ENCODE results near the gene C3orf80. TPM values are rescaled to one million over a fixed set of nuclear protein-coding genes. Genes with fewer than 3 reads are reported as not detected.
A peak's percentile ranks its signal among the peaks of the same experiment; 100 is the strongest.

Gene C3orf80
- total RNA-seq, 1 experiment from 2014 or later, result 0.66 TPM

GRCh38 chr3:160210341-160210740 is 14.9 kb upstream of the C3orf80 start:
- Mint-ChIP-seq H3K4me3 (no peak overlapping the region), H3K9me3 (peaks cover 6% of the 10 kb centered on the region; the same call in 1 of the 2 replicates), H3K27me3 (ENCODE audit: low read depth) (no peaks in the 10 kb centered on the region), H3K27ac (no peak overlapping the region), H3K4me1 (peaks cover 11% of the 10 kb centered on the region), H3K36me3 (no peaks in the 10 kb centered on the region)
- TF ChIP-seq, protein P1, sequence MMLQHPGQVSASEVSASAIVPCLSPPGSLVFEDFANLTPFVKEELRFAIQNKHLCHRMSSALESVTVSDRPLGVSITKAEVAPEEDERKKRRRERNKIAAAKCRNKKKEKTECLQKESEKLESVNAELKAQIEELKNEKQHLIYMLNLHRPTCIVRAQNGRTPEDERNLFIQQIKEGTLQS (CRISPR knock-in tag; conservative IDR thresholded peaks at IDR 0.05), result no peak
- TF ChIP-seq E2F5 (CRISPR knock-in tag; IDR thresholded peaks at IDR 0.05) (no peak), FOXP1 (CRISPR knock-in tag; IDR thresholded peaks at IDR 0.05; ENCODE audit: borderline replicate concordance) (no peak), ATF2 (CRISPR knock-in tag; IDR thresholded peaks at IDR 0.05; ENCODE audit: borderline replicate concordance, low read depth) (no peak)
- TF ChIP-seq, protein P2, sequence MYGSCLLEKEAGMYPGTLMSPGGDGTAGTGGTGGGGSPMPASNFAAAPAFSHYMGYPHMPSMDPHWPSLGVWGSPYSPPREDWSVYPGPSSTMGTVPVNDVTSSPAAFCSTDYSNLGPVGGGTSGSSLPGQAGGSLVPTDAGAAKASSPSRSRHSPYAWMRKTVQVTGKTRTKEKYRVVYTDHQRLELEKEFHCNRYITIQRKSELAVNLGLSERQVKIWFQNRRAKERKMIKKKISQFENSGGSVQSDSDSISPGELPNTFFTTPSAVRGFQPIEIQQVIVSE (CRISPR knock-in tag; IDR thresholded peaks at IDR 0.05; ENCODE audit: borderline replicate concordance), result no peak
- CTCF ChIA-PET, result interaction anchor here (0.7 to 1.7 kb wide), 11 partner anchors 9 to 950 kb away, joined by 3 to 9 read pairs (median 4); partner anchors contain the start of gene C3orf80
- DNase-seq (ENCODE audit: low spot score) (no peak), ATAC-seq (no peak)
- POLR2A ChIA-PET, result no interaction called here

DNA sequence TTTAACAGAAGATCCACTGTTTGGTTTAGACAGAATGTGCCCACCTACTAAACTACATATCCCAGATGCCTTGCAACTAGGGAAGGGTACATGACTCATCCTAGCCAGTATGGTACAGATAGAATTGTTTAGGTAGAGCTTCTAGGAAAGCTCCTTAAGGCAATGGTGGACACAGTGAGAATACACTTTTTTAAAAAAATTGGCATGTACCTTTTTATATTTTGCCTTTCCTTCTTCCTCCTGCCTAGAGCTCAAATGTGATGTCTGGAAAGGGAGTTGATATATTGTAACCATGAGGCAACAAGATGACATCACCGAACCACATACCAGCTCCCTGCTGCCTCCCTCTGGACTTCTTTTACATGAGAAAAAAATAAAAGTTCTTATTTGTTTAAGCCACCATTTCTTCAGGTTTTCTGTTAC is 14.4 kb upstream of the C3orf80 start:
- no peak overlapping the region for H3K4me3 Mint-ChIP-seq
- peaks cover 11% of the 10 kb centered on the region for H3K4me1 Mint-ChIP-seq
- H3K9me3 Mint-ChIP-seq, result peaks cover 3% of the 10 kb centered on the region; the same call in 1 of the 2 replicates
- no peak for DNase-seq (ENCODE audit: low spot score)
- H3K27me3 Mint-ChIP-seq (ENCODE audit: low read depth), result no peaks in the 10 kb centered on the region
- POLR2A ChIA-PET, result no interaction called here
- no peak overlapping the region for H3K27ac Mint-ChIP-seq
- ATAC-seq, result peak; percentile 85
- CTCF ChIA-PET, result interaction anchor here (0.7 to 1.7 kb wide), 11 partner anchors 9 to 950 kb away, joined by 3 to 9 read pairs (median 4); partner anchors contain the start of gene C3orf80
- no peaks in the 10 kb centered on the region for H3K36me3 Mint-ChIP-seq
- TF ChIP-seq SMAD4 (CRISPR knock-in tag; IDR thresholded peaks at IDR 0.05) (no peak), ZNF121 (CRISPR knock-in tag; IDR thresholded peaks at IDR 0.05) (no peak), ATF1 (CRISPR knock-in tag; IDR thresholded peaks at IDR 0.05) (no peak), KAT7 (CRISPR knock-in tag; IDR thresholded peaks at IDR 0.05; ENCODE audit: borderline replicate concordance) (no peak), GTF2I (CRISPR knock-in tag; conservative IDR thresholded peaks at IDR 0.05) (no peak), GRHL2 (CRISPR knock-in tag; IDR thresholded peaks at IDR 0.05; ENCODE audit: insufficient replicate concordance, severe bottlenecking) (no peak), RELA (CRISPR knock-in tag; IDR thresholded peaks at IDR 0.05; ENCODE audit: borderline replicate concordance) (no peak), AFF4 (CRISPR knock-in tag; IDR thresholded peaks at IDR 0.05; ENCODE audit: borderline replicate concordance) (no peak), RORB (CRISPR knock-in tag; IDR thresholded peaks at IDR 0.05) (no peak), ZNF396 (CRISPR knock-in tag; IDR thresholded peaks at IDR 0.05; ENCODE audit: borderline replicate concordance) (no peak), NFE2L1 (CRISPR knock-in tag; IDR thresholded peaks at IDR 0.05) (no peak), MYBL2 (CRISPR knock-in tag; IDR thresholded peaks at IDR 0.05) (no peak), PREB (CRISPR knock-in tag; IDR thresholded peaks at IDR 0.05; ENCODE audit: borderline replicate concordance) (no peak), OVOL2 (CRISPR knock-in tag; IDR thresholded peaks at IDR 0.05; ENCODE audit: borderline replicate concordance) (no peak), ZNF263 (CRISPR knock-in tag; IDR thresholded peaks at IDR 0.05; ENCODE audit: low read depth) (no peak)
- TF ChIP-seq, protein P3, sequence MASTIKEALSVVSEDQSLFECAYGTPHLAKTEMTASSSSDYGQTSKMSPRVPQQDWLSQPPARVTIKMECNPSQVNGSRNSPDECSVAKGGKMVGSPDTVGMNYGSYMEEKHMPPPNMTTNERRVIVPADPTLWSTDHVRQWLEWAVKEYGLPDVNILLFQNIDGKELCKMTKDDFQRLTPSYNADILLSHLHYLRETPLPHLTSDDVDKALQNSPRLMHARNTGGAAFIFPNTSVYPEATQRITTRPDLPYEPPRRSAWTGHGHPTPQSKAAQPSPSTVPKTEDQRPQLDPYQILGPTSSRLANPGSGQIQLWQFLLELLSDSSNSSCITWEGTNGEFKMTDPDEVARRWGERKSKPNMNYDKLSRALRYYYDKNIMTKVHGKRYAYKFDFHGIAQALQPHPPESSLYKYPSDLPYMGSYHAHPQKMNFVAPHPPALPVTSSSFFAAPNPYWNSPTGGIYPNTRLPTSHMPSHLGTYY (CRISPR knock-in tag; IDR thresholded peaks at IDR 0.05), result no peak
- TF ChIP-seq, protein P4, sequence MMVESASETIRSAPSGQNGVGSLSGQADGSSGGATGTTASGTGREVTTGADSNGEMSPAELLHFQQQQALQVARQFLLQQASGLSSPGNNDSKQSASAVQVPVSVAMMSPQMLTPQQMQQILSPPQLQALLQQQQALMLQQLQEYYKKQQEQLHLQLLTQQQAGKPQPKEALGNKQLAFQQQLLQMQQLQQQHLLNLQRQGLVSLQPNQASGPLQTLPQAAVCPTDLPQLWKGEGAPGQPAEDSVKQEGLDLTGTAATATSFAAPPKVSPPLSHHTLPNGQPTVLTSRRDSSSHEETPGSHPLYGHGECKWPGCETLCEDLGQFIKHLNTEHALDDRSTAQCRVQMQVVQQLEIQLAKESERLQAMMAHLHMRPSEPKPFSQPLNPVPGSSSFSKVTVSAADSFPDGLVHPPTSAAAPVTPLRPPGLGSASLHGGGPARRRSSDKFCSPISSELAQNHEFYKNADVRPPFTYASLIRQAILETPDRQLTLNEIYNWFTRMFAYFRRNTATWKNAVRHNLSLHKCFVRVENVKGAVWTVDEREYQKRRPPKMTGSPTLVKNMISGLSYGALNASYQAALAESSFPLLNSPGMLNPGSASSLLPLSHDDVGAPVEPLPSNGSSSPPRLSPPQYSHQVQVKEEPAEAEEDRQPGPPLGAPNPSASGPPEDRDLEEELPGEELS (CRISPR knock-in tag; IDR thresholded peaks at IDR 0.05), result no peak

Measured in WTC11 (cell line).